Osteoblast (primary cell): Measurements from ENCODE around the gene SORL1. TPM values are rescaled to one million over a fixed set of nuclear protein-coding genes. Genes with fewer than 3 reads are reported as not detected.

Experiments
- DNase-seq: peaks from one replicate; pipeline ENCODE4 v3.0.0; 2011; ENCODE audit warnings: low spot score, mixed read lengths; ENCODE audit not compliant: insufficient read length; ENCODE audit errors: missing footprints
- H2AFZ ChIP-seq: 2 replicates; pipeline ENCODE4 v1.6.0; 2011; ENCODE audit warnings: mild to moderate bottlenecking, low read length
- H3K27ac ChIP-seq: 2 replicates; pipeline ENCODE4 v1.5.1; 2011; ENCODE audit warnings: mild to moderate bottlenecking, low read depth, low read length, moderate library complexity
- H3K27me3 ChIP-seq: 2 replicates; pipeline ENCODE4 v1.6.0; 2012; ENCODE audit warnings: mild to moderate bottlenecking, control low read depth, inconsistent platforms, low read length, moderate library complexity; ENCODE audit not compliant: insufficient read depth
- H3K36me3 ChIP-seq: 2 replicates; pipeline ENCODE4 v1.5.1; 2011; ENCODE audit warnings: mild to moderate bottlenecking, low read length, control low read depth, moderate library complexity; ENCODE audit not compliant: insufficient read depth
- H3K4me1 ChIP-seq: 2 replicates; pipeline ENCODE4 v1.5.1; 2011; ENCODE audit warnings: mild to moderate bottlenecking, low read length, control low read depth, moderate library complexity; ENCODE audit not compliant: insufficient read depth
- H3K4me2 ChIP-seq: 2 replicates; pipeline ENCODE4 v1.6.0; 2011; ENCODE audit warnings: mild to moderate bottlenecking, low read length; ENCODE audit not compliant: insufficient read depth
- H3K4me3 ChIP-seq: fragments of 200-600 bp; sonication (generic); 3 replicates; pipeline ENCODE4 v1.5.1; 2012; ENCODE audit warnings: mild to moderate bottlenecking, low read length, inconsistent platforms; ENCODE audit not compliant: insufficient read depth
- H3K79me2 ChIP-seq: 2 replicates; pipeline ENCODE4 v1.6.0; 2012; ENCODE audit warnings: mild to moderate bottlenecking, low read length, control low read depth, inconsistent platforms; ENCODE audit not compliant: insufficient read depth
- H3K9me3 ChIP-seq: 2 replicates; pipeline ENCODE4 v1.5.1; 2011; ENCODE audit warnings: low read depth, low read length, control low read depth
- H4K20me1 ChIP-seq: 2 replicates; pipeline ENCODE4 v1.6.0; 2012; ENCODE audit warnings: mild to moderate bottlenecking, low read length, control low read depth; ENCODE audit not compliant: insufficient read depth
- CTCF ChIP-seq: IDR thresholded peaks from 2 replicates; pipeline ENCODE4 v1.5.1; 2011; ENCODE audit warnings: mild to moderate bottlenecking, low read depth, low read length, moderate library complexity; ENCODE audit errors: extremely low read depth
- total RNA-seq: library from RNA; depleted of rRNA; stranded (reverse); fragments of >200 nt; gene quantifications from 2 replicates; pipeline ENCODE4 v1.2.3, GENCODE V29; 2012

The SORL1 gene
- total RNA-seq, 1 donor = 0.36 TPM

GRCh38 chr11:121488641-121489040 is 36.5 kb downstream of the SORL1 start:
- H4K20me1 ChIP-seq = no peaks in the 10 kb centered on the region
- no peaks in the 10 kb centered on the region for H3K36me3 ChIP-seq
- H3K79me2 ChIP-seq = no peaks in the 10 kb centered on the region
- no peaks in the 10 kb centered on the region for H3K9me3 ChIP-seq
- no peaks in the 10 kb centered on the region for H3K4me1 ChIP-seq
- no peak overlapping the region for H3K4me3 ChIP-seq
- no peak overlapping the region for H3K27ac ChIP-seq
- no peaks in the 10 kb centered on the region for H3K27me3 ChIP-seq
- DNase-seq = no peak
- TF ChIP-seq CTCF = no peak
- H2AFZ ChIP-seq = no peak overlapping the region
- H3K4me2 ChIP-seq = no peak overlapping the region

GRCh38 chr11:121489823-121490222 is 37.7 kb downstream of the SORL1 start:
- no peak for TF ChIP-seq CTCF
- no peak for DNase-seq
- no peak overlapping the region for H2AFZ ChIP-seq

DNA sequence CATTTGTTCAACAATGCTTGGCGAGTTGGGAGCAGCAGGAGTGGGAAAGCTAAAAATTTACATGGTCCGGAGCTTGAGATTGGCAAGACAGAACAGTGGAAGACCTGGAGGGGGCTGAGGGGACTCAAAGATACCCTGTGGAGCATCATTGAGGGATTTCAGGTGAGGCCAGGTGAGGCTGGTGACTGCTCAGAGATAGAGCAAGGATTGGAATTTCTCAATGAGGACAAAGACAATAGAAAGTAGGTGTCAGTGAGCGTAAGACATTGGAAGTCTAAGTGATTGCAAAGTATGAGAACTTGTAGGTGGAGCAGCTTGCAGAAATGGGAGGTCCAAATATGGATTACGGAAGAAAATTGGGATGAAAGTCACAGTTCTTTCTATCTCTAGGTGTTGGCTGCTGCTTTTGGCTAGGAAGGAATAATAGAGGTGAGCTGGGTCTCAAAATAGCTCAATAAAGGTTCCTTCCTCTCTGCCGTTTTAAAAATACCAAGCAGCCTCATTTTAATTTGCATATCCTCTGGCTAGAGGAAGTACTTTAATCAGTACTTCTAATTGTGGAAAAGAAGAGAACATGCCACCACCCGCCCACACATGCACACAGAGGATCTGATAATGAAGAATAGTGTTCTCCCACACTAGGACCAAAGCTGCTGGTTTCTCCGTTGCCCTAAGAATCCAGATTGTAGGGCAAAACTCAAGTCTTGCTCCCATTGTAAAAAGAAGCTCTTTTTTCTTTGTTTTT is 42.4 kb downstream of the SORL1 start:
- TF ChIP-seq CTCF = no peak
- no peak for DNase-seq
- Histone ChIP-seq H3K27ac (no peak overlapping the region), H3K27me3 (peaks cover 4% of the 10 kb centered on the region), H3K4me1 (no peaks in the 10 kb centered on the region), H3K4me3 (no peak overlapping the region), H3K79me2 (no peaks in the 10 kb centered on the region), H2AFZ (no peak overlapping the region), H3K4me2 (no peak overlapping the region), H3K36me3 (no peaks in the 10 kb centered on the region), H3K9me3 (no peaks in the 10 kb centered on the region), H4K20me1 (no peaks in the 10 kb centered on the region)

More at GRCh38 chr11:121489823-121490222, 37.7 kb downstream of the SORL1 start:
- Histone ChIP-seq H3K27me3 (peaks cover 4% of the 10 kb centered on the region), H3K4me2 (no peak overlapping the region), H3K79me2 (no peaks in the 10 kb centered on the region), H3K27ac (no peak overlapping the region), H4K20me1 (no peaks in the 10 kb centered on the region), H3K4me1 (no peaks in the 10 kb centered on the region), H3K9me3 (no peaks in the 10 kb centered on the region), H3K4me3 (no peak overlapping the region), H3K36me3 (no peaks in the 10 kb centered on the region)

DNA sequence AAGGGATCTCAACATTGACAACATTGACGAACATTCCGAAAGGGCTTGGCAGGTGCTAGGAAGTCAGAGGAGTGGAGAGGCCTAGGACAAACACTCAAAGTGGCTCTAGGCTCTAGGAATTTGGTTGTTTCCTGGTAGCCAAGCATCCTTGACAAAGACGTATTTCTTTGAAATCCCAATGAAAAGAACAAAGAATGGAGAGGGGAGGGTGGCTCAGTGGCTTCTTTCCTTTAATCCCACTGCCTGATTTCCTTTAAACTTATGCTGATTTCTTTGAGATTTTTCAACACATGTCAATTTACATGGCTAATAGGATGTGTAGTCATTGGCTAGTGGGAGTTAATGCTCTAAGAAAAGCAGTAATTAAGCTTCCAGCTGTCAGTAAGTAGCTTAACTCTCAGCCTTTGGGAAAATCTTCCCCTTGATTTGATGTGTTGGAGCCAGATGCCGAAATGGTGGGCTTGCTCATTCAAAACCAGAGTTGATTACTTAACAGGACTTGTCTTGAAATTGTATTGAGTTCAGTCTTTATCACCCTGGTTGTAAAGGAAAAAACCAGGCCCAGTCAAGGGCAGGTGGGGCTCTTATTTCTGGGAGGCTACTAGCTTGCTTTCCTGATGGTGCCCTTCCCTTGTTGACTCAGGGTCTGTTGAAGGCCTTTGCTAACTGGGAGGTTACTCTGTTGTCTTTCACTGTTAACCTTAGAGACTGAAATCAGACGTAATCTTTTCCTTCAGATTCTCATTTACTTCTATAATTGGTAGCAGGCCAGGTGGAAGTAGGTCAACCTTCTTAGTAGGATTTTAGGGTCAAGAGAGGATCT is 45.3 kb downstream of the SORL1 start:
- no peak overlapping the region for H2AFZ ChIP-seq
- TF ChIP-seq CTCF = no peak
- no peak overlapping the region for H3K4me3 ChIP-seq
- no peaks in the 10 kb centered on the region for H3K4me1 ChIP-seq
- peaks cover 4% of the 10 kb centered on the region for H3K27me3 ChIP-seq
- no peak overlapping the region for H3K4me2 ChIP-seq
- no peaks in the 10 kb centered on the region for H3K79me2 ChIP-seq
- H3K9me3 ChIP-seq = no peaks in the 10 kb centered on the region
- no peak for DNase-seq
- no peaks in the 10 kb centered on the region for H4K20me1 ChIP-seq
- no peak overlapping the region for H3K27ac ChIP-seq
- no peaks in the 10 kb centered on the region for H3K36me3 ChIP-seq
